Adrenal gland (tissue), 12 donors: Measurements from ENCODE around the gene IL9. TPM values are rescaled to one million over a fixed set of nuclear protein-coding genes. Genes with fewer than 3 reads are reported as not detected.

Source experiments
- DNase-seq, 7 donors: peaks; one replicate each; pipeline ENCODE4 v3.0.0-alpha.2; 2019 to 2020
- H3K27ac ChIP-seq, 5 donors: fragments of 200-600 bp; sonication (generic) in 4 of 5; 1 replicate in 3 of 5; 2 replicates in 2 of 5; pipeline versions ENCODE4 v1.5.1 to v1.8.0; 2016 to 2020; ENCODE audit warnings: mild to moderate bottlenecking in 1 of 5
- H3K27me3 ChIP-seq: fragments of 200-600 bp; 2 replicates; pipeline ENCODE4 v1.8.0; 2021
- H3K36me3 ChIP-seq, 2 donors: fragments of 200-600 bp; replicated peaks in 1 of 2; 1 replicate in 1 of 2; 2 replicates in 1 of 2; pipeline versions ENCODE4 v1.5.1 to v1.8.0; 2018 to 2022
- H3K4me1 ChIP-seq, 2 donors: fragments of 200-600 bp; replicated peaks in 1 of 2; 1 replicate in 1 of 2; 2 replicates in 1 of 2; pipeline versions ENCODE4 v1.5.1 to v1.8.0; 2018 to 2021
- H3K4me3 ChIP-seq, 4 donors: fragments of 200-600 bp; sonication (generic) in 3 of 4; one replicate each; pipeline ENCODE4 v1.5.1; 2016 to 2018
- H3K9me3 ChIP-seq, 3 donors: fragments of 200-600 bp; sonication (generic) in 1 of 3; replicated peaks in 1 of 3; 1 replicate in 2 of 3; 2 replicates in 1 of 3; pipeline versions ENCODE4 v1.5.1 to v1.8.0; 2016 to 2021
- CTCF ChIP-seq, 6 experiments: fragments of 450-650 bp in 4 of 6; fragments of 200-600 bp in 2 of 6; sonication (generic) in 1 of 6; IDR thresholded peaks; 1 replicate in 5 of 6; 2 replicates in 1 of 6; pipeline versions ENCODE4 v1.5.1 to v1.8.0; 2016 to 2021; ENCODE audit warnings: antibody characterized with exemption in 6 of 6, mild to moderate bottlenecking in 2 of 6, moderate library complexity in 1 of 6
- POLR2A ChIP-seq, 2 donors: fragments of 450-650 bp; IDR thresholded peaks; one replicate each; pipeline ENCODE4 v1.6.1; 2017; ENCODE audit warnings: antibody characterized with exemption in 2 of 2, mild to moderate bottlenecking in 2 of 2, moderate library complexity in 1 of 2
- WGBS, 4 donors: extraction: QIAGEN DNeasy Blood & Tissue Kit in 2 of 4; methylation state at CpG; one replicate each; pipeline versions ENCODE4 v1.1.5 to v1.1.7; 2013 to 2017; 5-methylcytosine and 5-hydroxymethylcytosine counted together
- intact Hi-C, 2 donors: fragments of 100-400 bp; cut with DNase I; formaldehyde crosslinking; loops; one replicate each; pipeline versions ENCODE4 v1.14.1 to v1.15.0; 2022 to 2023
- polyA plus RNA-seq, 3 donors: library from polyadenylated mRNA; stranded (reverse); fragments of 200-250 nt in 2 of 3; fragments of 350-450 nt in 1 of 3; fragmentation: Illumina TruSeq in 1 of 3; extraction: RNeasy Lipid Tissue Mini Kit (QIAGEN cat#74804) in 1 of 3; gene quantifications; one replicate each; pipeline ENCODE4 v1.2.3, GENCODE V29; 2013 to 2014
- total RNA-seq, 9 donors: library from RNA; depleted of rRNA in 4 of 9; stranded (reverse); fragments of >200 nt in 4 of 9; fragments of 120-200 nt in 1 of 9; fragmentation: NEBNext Ultra II Directional in 1 of 9; extraction: Animal tissue kit (Norgen Biotek cat#: 25700) in 1 of 9; gene quantifications; one replicate each; pipeline versions ENCODE4 v1.1.0 to v1.2.4, GENCODE V29; 2013 to 2023
- donor health status: healthy with polysubstance abuse.
- donor health status: Bipolar disorder and iron deficiency.
- donor health status: DM: yes; HTN: yes; CAD: no.
- donor health status: DM: no; HTN: no; CAD: no.
- donor health status: DM: no; HTN: no; CAD: no.
- donor health status: DM: yes; HTN: yes; CAD: no.

Gene IL9
- total and polyA plus RNA-seq, 12 donors = not detected

- Histone ChIP-seq H3K4me1 (no peaks in the 10 kb centered on the region), H3K36me3 (no peaks in the 10 kb centered on the region), H3K4me3 (no peak overlapping the region), H3K27me3 (no peaks in the 10 kb centered on the region), H3K27ac (no peak overlapping the region), H3K9me3 (no peaks in the 10 kb centered on the region)
- intact Hi-C loops = no loop called here
- no peak for TF ChIP-seq POLR2A (IDR thresholded peaks at IDR 0.05)
- no peak for DNase-seq
- WGBS, 4 donors = 44 to 90% (median 69%) methylated on average over 2 of the region's 2 CpGs
These were observed 27.0 kb downstream of the IL9 start for GRCh38 chr5:135868681-135869080.

- H3K4me3 ChIP-seq = no peak overlapping the region
These were observed 28.0 kb downstream of the IL9 start for GRCh38 chr5:135867599-135867998.

GRCh38 chr5:135866016-135866415, 29.6 kb downstream of the IL9 start:
- TF ChIP-seq CTCF (IDR thresholded peaks at IDR 0.05) = no peak
- TF ChIP-seq POLR2A (IDR thresholded peaks at IDR 0.05) = no peak
- Histone ChIP-seq H3K36me3 (no peaks in the 10 kb centered on the region), H3K9me3 (no peaks in the 10 kb centered on the region), H3K27me3 (no peaks in the 10 kb centered on the region), H3K4me1 (no peaks in the 10 kb centered on the region), H3K27ac (no peak overlapping the region), H3K4me3 (no peak overlapping the region)
- DNase-seq = no peak
- intact Hi-C loops = no loop called here
- 75 to 90% (median 79%) methylated on average over 2 of the region's 2 CpGs for WGBS, 4 donors

More at GRCh38 chr5:135867599-135867998, 28.0 kb downstream of the IL9 start:
- Histone ChIP-seq H3K4me1 (no peaks in the 10 kb centered on the region), H3K9me3 (no peaks in the 10 kb centered on the region), H3K27ac (no peak overlapping the region), H3K27me3 (no peaks in the 10 kb centered on the region), H3K36me3 (no peaks in the 10 kb centered on the region)
- intact Hi-C loops = no loop called here
- DNase-seq = no peak
- no peak for TF ChIP-seq CTCF (IDR thresholded peaks at IDR 0.05)
- no peak for TF ChIP-seq POLR2A (IDR thresholded peaks at IDR 0.05)

- H3K4me3 ChIP-seq = no peak overlapping the region
- no peak overlapping the region for H3K27ac ChIP-seq
- no peaks in the 10 kb centered on the region for H3K36me3 ChIP-seq
- H3K9me3 ChIP-seq = no peaks in the 10 kb centered on the region
- intact Hi-C loops = no loop called here
- WGBS, 4 donors = 62 to 81% (median 75%) methylated on average over 3 of the region's 3 CpGs
- DNase-seq = no peak
- no peaks in the 10 kb centered on the region for H3K27me3 ChIP-seq
- TF ChIP-seq CTCF (IDR thresholded peaks at IDR 0.05) (no peak), POLR2A (IDR thresholded peaks at IDR 0.05) (no peak)
- no peaks in the 10 kb centered on the region for H3K4me1 ChIP-seq
These were observed 30.9 kb downstream of the IL9 start for GRCh38 chr5:135864503-135865435.

- Histone ChIP-seq H3K9me3 (no peaks in the 10 kb centered on the region), H3K27ac (no peak overlapping the region), H3K36me3 (no peaks in the 10 kb centered on the region), H3K4me3 (no peak overlapping the region), H3K4me1 (no peaks in the 10 kb centered on the region), H3K27me3 (no peaks in the 10 kb centered on the region)
- no peak for DNase-seq
- WGBS, 4 donors = 96 to 98% (median 98%) methylated on average over 2 of the region's 2 CpGs
- TF ChIP-seq CTCF (IDR thresholded peaks at IDR 0.05) = no peak
- no peak for TF ChIP-seq POLR2A (IDR thresholded peaks at IDR 0.05)
- intact Hi-C loops = no loop called here
These were observed 32.9 kb downstream of the IL9 start for GRCh38 chr5:135862744-135863143.
